ENCODE data around the gene PLA1A. TPM values are rescaled to one million over a fixed set of nuclear protein-coding genes. Genes with fewer than 3 reads are reported as not detected.
A peak's percentile ranks its signal among the peaks of the same experiment; 100 is the strongest.
"Not testable (repeated sequence)": the region's sequence is repeated elsewhere in the genome, so short reads cannot be mapped to it uniquely, and the experiment has no call there.

PLA1A gene
- total and polyA plus RNA-seq, 12 donors, result 0.55 to 19.3 (median 1.9) TPM

DNA sequence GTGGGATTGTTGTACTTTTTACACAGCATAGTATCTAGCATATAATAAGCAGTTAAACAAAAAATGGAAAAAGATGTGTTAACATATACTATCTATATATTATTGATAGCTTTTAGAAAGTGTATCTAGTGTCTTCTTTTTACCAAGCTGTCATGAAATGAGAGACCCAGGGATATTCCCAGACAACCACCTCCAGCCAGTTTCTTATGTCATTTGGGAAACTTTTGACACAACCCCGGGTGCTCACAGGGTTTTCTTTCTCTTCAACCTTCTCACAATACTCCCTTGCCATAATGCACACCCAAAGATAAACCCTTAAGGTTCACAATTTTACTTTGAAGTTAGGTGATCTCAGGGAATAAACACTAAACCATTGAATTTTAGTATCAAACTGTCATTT lies 4.8 kb upstream of the PLA1A start:
- no peak overlapping the region for H3K27ac ChIP-seq
- ATAC-seq (no peak), DNase-seq (no peak)
- intact Hi-C loops (cut with DNase I), result loop anchor here in 1 of 10 donors (10.0 kb wide), 1 partner anchor 82 kb away; the partner anchor contains the start of gene COX17
- WGBS, 2 donors, result 73 to 74% methylated on average over 1 of the region's 1 CpG
- H3K27me3 ChIP-seq, result no peaks in the 10 kb centered on the region
- TF ChIP-seq, protein P1, sequence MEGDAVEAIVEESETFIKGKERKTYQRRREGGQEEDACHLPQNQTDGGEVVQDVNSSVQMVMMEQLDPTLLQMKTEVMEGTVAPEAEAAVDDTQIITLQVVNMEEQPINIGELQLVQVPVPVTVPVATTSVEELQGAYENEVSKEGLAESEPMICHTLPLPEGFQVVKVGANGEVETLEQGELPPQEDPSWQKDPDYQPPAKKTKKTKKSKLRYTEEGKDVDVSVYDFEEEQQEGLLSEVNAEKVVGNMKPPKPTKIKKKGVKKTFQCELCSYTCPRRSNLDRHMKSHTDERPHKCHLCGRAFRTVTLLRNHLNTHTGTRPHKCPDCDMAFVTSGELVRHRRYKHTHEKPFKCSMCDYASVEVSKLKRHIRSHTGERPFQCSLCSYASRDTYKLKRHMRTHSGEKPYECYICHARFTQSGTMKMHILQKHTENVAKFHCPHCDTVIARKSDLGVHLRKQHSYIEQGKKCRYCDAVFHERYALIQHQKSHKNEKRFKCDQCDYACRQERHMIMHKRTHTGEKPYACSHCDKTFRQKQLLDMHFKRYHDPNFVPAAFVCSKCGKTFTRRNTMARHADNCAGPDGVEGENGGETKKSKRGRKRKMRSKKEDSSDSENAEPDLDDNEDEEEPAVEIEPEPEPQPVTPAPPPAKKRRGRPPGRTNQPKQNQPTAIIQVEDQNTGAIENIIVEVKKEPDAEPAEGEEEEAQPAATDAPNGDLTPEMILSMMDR (IDR thresholded peaks at IDR 0.05), result no peak
- H3K4me3 ChIP-seq, result no peak overlapping the region
- H3K4me1 ChIP-seq, result peaks cover 6 to 46% (median 26%) of the 10 kb centered on the region in 9 donors
- H3K36me3 ChIP-seq, result peaks cover 0 to 19% (median 0%) of the 10 kb centered on the region in 9 donors
- H3K9me3 ChIP-seq, result peaks cover 0 to 3% (median 0%) of the 10 kb centered on the region in 11 donors

DNA sequence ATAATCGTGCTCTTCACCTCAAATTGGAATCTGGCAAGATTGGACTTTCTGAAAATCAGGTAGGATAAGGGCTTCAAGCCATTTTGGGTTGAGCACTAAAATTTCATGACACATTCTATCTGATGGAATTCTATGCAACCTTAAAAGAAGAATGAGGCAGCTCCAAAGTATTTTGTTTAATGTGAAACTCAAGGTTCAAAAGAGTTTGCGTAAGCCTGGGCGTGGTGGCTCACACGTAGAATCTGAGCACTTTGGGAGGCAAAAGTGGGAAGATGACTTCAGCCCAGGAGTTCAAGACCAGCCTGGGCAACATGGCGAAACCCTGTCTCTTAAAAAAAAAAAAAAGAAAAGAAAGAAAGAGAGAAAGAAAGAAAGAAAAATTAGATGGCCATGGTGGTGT lies 3.6 kb upstream of the PLA1A start:
- intact Hi-C loops (cut with DNase I), result loop anchor here in 1 of 10 donors (10.0 kb wide), 1 partner anchor 81 kb away; the partner anchor contains the start of gene COX17
- DNase-seq, result no peak
- no peak overlapping the region for H3K4me3 ChIP-seq
- peaks cover 0 to 3% (median 0%) of the 10 kb centered on the region in 11 donors for H3K9me3 ChIP-seq
- H3K27me3 ChIP-seq, result no peaks in the 10 kb centered on the region
- no peak for ATAC-seq
- 88 to 90% methylated on average over 5 of the region's 5 CpGs for WGBS, 2 donors
- TF ChIP-seq, protein P1 (IDR thresholded peaks at IDR 0.05), result no peak
- H3K36me3 ChIP-seq, result peaks cover 0 to 8% (median 0%) of the 10 kb centered on the region in 9 donors
- no peak overlapping the region for H3K27ac ChIP-seq
- peaks cover 6 to 45% (median 38%) of the 10 kb centered on the region in 9 donors for H3K4me1 ChIP-seq

DNA sequence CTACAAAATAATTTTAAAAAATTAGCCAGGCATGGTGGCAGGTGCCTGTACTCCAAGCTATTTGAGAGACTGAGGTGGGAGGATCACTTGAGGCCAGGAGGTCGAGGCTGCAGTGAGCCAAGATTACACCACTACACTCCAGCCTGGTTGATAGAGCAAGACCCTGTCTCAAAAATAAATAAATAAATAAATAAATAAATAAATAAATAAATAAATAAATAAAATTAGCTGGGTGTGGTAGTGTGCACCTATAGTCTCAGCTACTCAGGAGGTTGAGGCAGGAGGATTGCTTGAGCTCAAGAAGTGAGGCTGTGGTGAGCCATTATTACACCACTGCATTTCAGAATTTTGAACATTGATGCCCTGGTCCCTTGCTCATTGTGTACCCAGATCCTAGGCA lies 2.8 kb upstream of the PLA1A start:
- not testable (repeated sequence) for H3K36me3 ChIP-seq, H3K9me3 ChIP-seq, H3K4me3 ChIP-seq, ATAC-seq, H3K27me3 ChIP-seq, DNase-seq
- 91 to 92% methylated on average over 1 of the region's 1 CpG for WGBS, 2 donors
- Histone ChIP-seq H3K4me1 (peaks cover 6 to 49% (median 42%) of the 10 kb centered on the region in 9 donors), H3K27ac (peak overlapping the region in 2 of 10 donors; percentile 74 to 82)
- intact Hi-C loops (cut with DNase I), result loop anchor here in 8 of 10 donors (5.0 to 10.0 kb wide), 6 partner anchors 37 to 87 kb away; partner anchors contain the start of gene COX17 (in 2 of the 8)

- Histone ChIP-seq H3K4me3 (peak overlapping the region in 9 of 10 donors; percentile 6 to 39 (median 29)), H3K36me3 (no peaks in the 10 kb centered on the region), H3K9me3 (peaks cover 0 to 2% (median 0%) of the 10 kb centered on the region in 11 donors), H3K27ac (peak overlapping the region in 9 of 10 donors; percentile 54 to 90 (median 75)), H3K27me3 (no peaks in the 10 kb centered on the region), H3K4me1 (peaks cover 6 to 57% (median 47%) of the 10 kb centered on the region in 9 donors)
- intact Hi-C loops (cut with DNase I), result loop anchor here in 8 of 10 donors (2.0 to 10.0 kb wide), 7 partner anchors 15 to 87 kb away; partner anchors contain the start of gene COX17 (in 2 of the 8)
- TF ChIP-seq, protein P1 (IDR thresholded peaks at IDR 0.05), result no peak
- ATAC-seq, result peak; percentile 30 to 60 (median 48)
- no peak for DNase-seq
- WGBS, 2 donors, result 47 to 54% methylated on average over 7 of the region's 7 CpGs
Measured at GRCh38 chr3:119595639-119596334, 1.9 kb upstream of the PLA1A start.

Data from heart right ventricle (tissue), 16 donors.